Breast epithelium (tissue), 4 donors: ENCODE data around the gene DDC. TPM values are rescaled to one million over a fixed set of nuclear protein-coding genes. Genes with fewer than 3 reads are reported as not detected.

Experiments used
- DNase-seq, 2 donors: peaks; one replicate each; pipeline ENCODE4 v3.0.0-alpha.2; 2019; ENCODE audit warnings: low spot score in 2 of 2
- H3K27ac ChIP-seq, 2 donors: fragments of 200-600 bp; sonication (generic) in 1 of 2; one replicate each; pipeline ENCODE4 v1.5.1; 2016 to 2019; ENCODE audit warnings: mild to moderate bottlenecking in 1 of 2
- H3K27me3 ChIP-seq, 2 donors: fragments of 200-600 bp; sonication (generic) in 1 of 2; one replicate each; pipeline versions ENCODE4 v1.5.1 to v1.6.0; 2017 to 2019; ENCODE audit warnings: control low read depth in 1 of 2, mild to moderate bottlenecking in 1 of 2
- H3K36me3 ChIP-seq: fragments of 200-600 bp; one replicate; pipeline ENCODE4 v1.5.1; 2019
- H3K4me1 ChIP-seq, 2 donors: fragments of 200-600 bp; sonication (generic); one replicate each; pipeline ENCODE4 v1.5.1; 2016 to 2019; ENCODE audit warnings: control low read depth in 1 of 2
- H3K4me3 ChIP-seq, 3 donors: fragments of 200-600 bp; sonication (generic); 1 replicate in 2 of 3; 2 replicates in 1 of 3; pipeline ENCODE4 v1.5.1; 2016 to 2019; ENCODE audit warnings: mild to moderate bottlenecking in 3 of 3, moderate library complexity in 2 of 3
- H3K9me3 ChIP-seq, 2 donors: fragments of 200-600 bp; sonication (generic) in 1 of 2; one replicate each; pipeline ENCODE4 v1.5.1; 2016 to 2019; ENCODE audit warnings: control low read depth in 1 of 2
- CTCF ChIP-seq, 3 donors: fragments of 450-650 bp; IDR thresholded peaks; one replicate each; pipeline ENCODE4 v1.5.1; 2016 to 2017; ENCODE audit warnings: antibody characterized with exemption in 3 of 3, mild to moderate bottlenecking in 3 of 3, moderate library complexity in 3 of 3
- POLR2A ChIP-seq: fragments of 450-650 bp; IDR thresholded peaks from one replicate; pipeline ENCODE4 v1.6.1; 2016; ENCODE audit warnings: antibody characterized with exemption, mild to moderate bottlenecking, moderate library complexity
- POLR2AphosphoS5 ChIP-seq, 3 donors: sonication (generic); formaldehyde crosslinking; IDR thresholded peaks; one replicate each; pipeline ENCODE4 v1.6.1; 2017; ENCODE audit warnings: antibody characterized with exemption in 3 of 3
- intact Hi-C: fragments of 100-400 bp; cut with DNase I; formaldehyde crosslinking; loops from one replicate; pipeline ENCODE4 v1.15.1; 2023; ENCODE audit warnings: low total_unique reads
- total RNA-seq, 3 donors: library from RNA; depleted of rRNA; stranded (reverse); fragments of >200 nt; gene quantifications; one replicate each; pipeline ENCODE4 v1.1.0, GENCODE V29; 2016

Gene DDC
- total RNA-seq, 3 donors from 2014 or later = 0.29 to 0.33 TPM; not detected in 1

- no peak for DNase-seq
- Histone ChIP-seq H3K9me3 (no peaks in the 10 kb centered on the region), H3K4me1 (no peaks in the 10 kb centered on the region), H3K27ac (no peak overlapping the region), H3K36me3 (no peaks in the 10 kb centered on the region), H3K27me3 (peaks cover 0 to 5% of the 10 kb centered on the region in 2 donors), H3K4me3 (no peak overlapping the region)
- intact Hi-C loops = loop anchor here (5.0 kb wide), 1 partner anchor 1207 kb away; no protein-coding TSS in a partner anchor
- no peak for TF ChIP-seq CTCF (IDR thresholded peaks at IDR 0.05)
- TF ChIP-seq POLR2AphosphoS5 (IDR thresholded peaks at IDR 0.05) = no peak
- TF ChIP-seq POLR2A = no peak
These were observed 155.1 kb downstream of the DDC start for GRCh38 chr7:50409856-50410745.

Other genes starting within 250 kb of the DDC start
- gene FIGNL1, start 115.1 kb downstream of the DDC start, total RNA-seq = 10 to 100 TPM; 10.8 to 13.1 (median 11.7) TPM
- gene GRB10, start 217.5 kb upstream of the DDC start, total RNA-seq = 10 to 100 TPM; 56.8 to 71.1 (median 61.2) TPM